A673 (cell line): ENCODE results near the gene PPIL6.

Experiments used
- CTCF ChIP-seq: fragments of 300-800, 200-600 bp; sonication (generic); conservative IDR thresholded peaks from 2 replicates; pipeline ENCODE4 v1.5.1; 2017; ENCODE audit warnings: low read depth, mild to moderate bottlenecking, antibody characterized with exemption, low read length, moderate library complexity, mixed read lengths
- EZH2 ChIP-seq: fragments of 200-600 bp; sonication (generic); IDR thresholded peaks from 2 replicates; pipeline ENCODE4 v1.6.1; 2017; ENCODE audit warnings: borderline replicate concordance, low read depth, mild to moderate bottlenecking, mixed read lengths, antibody characterized with exemption, low read length; ENCODE audit not compliant: poor library complexity, severe bottlenecking

GRCh38 chr6:109359248-109359647, 81.2 kb downstream of the PPIL6 start:
- TF ChIP-seq CTCF (no peak), EZH2 (no peak)
